OCI-LY3 (cell line): Measurements from ENCODE around the gene ZHX3.

Source experiments
- H2AFZ ChIP-seq: fragments of 200-600, 300-600 bp; shearing (Covaris generic); 2 replicates; pipeline ENCODE4 v1.6.0; 2014; ENCODE audit warnings: antibody characterized with exemption, low read depth, low read length
- H3K27ac ChIP-seq: fragments of 200-600, 300-600 bp; sonication (generic); 2 replicates; pipeline ENCODE4 v1.5.1; 2014; ENCODE audit warnings: mild to moderate bottlenecking, low read length, moderate library complexity, mixed read lengths
- H3K27me3 ChIP-seq: fragments of 200-600, 300-600 bp; sonication (generic); 2 replicates; pipeline ENCODE4 v1.6.1; 2014; ENCODE audit warnings: low read depth, low read length, mixed read lengths
- H3K36me3 ChIP-seq: fragments of 200-600, 300-600 bp; sonication (generic); replicated peaks from 2 replicates; pipeline ENCODE3; 2014; ENCODE audit warnings: low read depth, low read length, mixed read lengths
- H3K4me1 ChIP-seq: fragments of 300-600, 200-600 bp; sonication (generic); 2 replicates; pipeline ENCODE4 v1.6.1; 2014; ENCODE audit warnings: low read length, mixed read lengths
- H3K4me2 ChIP-seq: fragments of 200-600, 300-600 bp; sonication (generic); 2 replicates; pipeline ENCODE4 v1.6.1; 2014; ENCODE audit warnings: low read length, mixed read lengths
- H3K4me3 ChIP-seq: fragments of 300-600, 200-600 bp; sonication (generic); 2 replicates; pipeline ENCODE4 v1.5.1; 2014; ENCODE audit warnings: antibody characterized with exemption, mild to moderate bottlenecking, low read length, moderate library complexity
- H3K79me2 ChIP-seq: fragments of 300-600, 200-600 bp; shearing (Covaris generic); 2 replicates; pipeline ENCODE4 v1.6.1; 2014; ENCODE audit warnings: mild to moderate bottlenecking, low read length, mixed read lengths
- H3K9ac ChIP-seq: fragments of 300-600, 200-600 bp; shearing (Covaris generic); 2 replicates; pipeline ENCODE4 v1.6.0; 2014; ENCODE audit warnings: mild to moderate bottlenecking, low read length, moderate library complexity
- H3K9me3 ChIP-seq: fragments of 200-600, 300-600 bp; shearing (Covaris generic); 2 replicates; pipeline ENCODE4 v1.6.1; 2014; ENCODE audit warnings: low read length, mixed read lengths; ENCODE audit not compliant: insufficient read depth
- H4K20me1 ChIP-seq: fragments of 200-600, 300-600 bp; sonication (generic); 2 replicates; pipeline ENCODE4 v1.6.1; 2016; ENCODE audit warnings: low read length, mixed read lengths; ENCODE audit not compliant: insufficient read depth
- EZH2phosphoT487 ChIP-seq: fragments of 200-600 bp; shearing (Covaris generic); IDR thresholded peaks from 2 replicates; pipeline ENCODE4 v1.6.1; 2018; ENCODE audit warnings: antibody characterized with exemption, mixed run types, low read depth
- TF ChIP-seq, protein P1 (sequence below): fragments of 200-600, 300-600 bp; sonication (generic); IDR thresholded peaks from 2 replicates; pipeline ENCODE4 v1.5.1; 2014; ENCODE audit warnings: antibody characterized with exemption, low read length, low read depth

Gene ZHX3

DNA sequence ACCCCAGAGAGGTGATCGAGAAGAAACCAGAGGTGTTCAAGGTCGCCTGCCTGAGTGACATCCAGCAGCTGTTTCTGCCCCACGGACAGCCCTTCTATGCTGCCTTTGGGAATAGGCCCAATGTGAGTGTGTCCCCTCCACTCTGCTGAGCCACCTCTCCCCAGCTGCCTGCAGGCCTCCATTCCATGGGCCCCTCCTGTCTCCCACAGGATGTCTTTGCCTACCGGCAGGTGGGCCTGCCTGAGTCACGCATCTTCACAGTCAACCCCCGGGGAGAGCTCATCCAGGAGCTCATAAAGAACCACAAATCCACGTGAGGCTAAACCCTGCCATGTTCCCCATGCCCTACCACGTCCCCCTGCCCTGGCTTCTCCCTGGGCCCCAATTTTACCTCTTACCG, 40.7 kb upstream of the ZHX3 start:
- Histone ChIP-seq H3K4me3 (no peak overlapping the region), H3K9me3 (no peaks in the 10 kb centered on the region), H3K4me2 (no peak overlapping the region), H3K9ac (no peak overlapping the region), H4K20me1 (no peaks in the 10 kb centered on the region), H3K27me3 (no peaks in the 10 kb centered on the region), H2AFZ (no peak overlapping the region), H3K36me3 (no peaks in the 10 kb centered on the region), H3K27ac (no peak overlapping the region), H3K79me2 (no peaks in the 10 kb centered on the region), H3K4me1 (no peaks in the 10 kb centered on the region)
- TF ChIP-seq EZH2phosphoT487: no peak
- TF ChIP-seq, protein P1, sequence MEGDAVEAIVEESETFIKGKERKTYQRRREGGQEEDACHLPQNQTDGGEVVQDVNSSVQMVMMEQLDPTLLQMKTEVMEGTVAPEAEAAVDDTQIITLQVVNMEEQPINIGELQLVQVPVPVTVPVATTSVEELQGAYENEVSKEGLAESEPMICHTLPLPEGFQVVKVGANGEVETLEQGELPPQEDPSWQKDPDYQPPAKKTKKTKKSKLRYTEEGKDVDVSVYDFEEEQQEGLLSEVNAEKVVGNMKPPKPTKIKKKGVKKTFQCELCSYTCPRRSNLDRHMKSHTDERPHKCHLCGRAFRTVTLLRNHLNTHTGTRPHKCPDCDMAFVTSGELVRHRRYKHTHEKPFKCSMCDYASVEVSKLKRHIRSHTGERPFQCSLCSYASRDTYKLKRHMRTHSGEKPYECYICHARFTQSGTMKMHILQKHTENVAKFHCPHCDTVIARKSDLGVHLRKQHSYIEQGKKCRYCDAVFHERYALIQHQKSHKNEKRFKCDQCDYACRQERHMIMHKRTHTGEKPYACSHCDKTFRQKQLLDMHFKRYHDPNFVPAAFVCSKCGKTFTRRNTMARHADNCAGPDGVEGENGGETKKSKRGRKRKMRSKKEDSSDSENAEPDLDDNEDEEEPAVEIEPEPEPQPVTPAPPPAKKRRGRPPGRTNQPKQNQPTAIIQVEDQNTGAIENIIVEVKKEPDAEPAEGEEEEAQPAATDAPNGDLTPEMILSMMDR: no peak

DNA sequence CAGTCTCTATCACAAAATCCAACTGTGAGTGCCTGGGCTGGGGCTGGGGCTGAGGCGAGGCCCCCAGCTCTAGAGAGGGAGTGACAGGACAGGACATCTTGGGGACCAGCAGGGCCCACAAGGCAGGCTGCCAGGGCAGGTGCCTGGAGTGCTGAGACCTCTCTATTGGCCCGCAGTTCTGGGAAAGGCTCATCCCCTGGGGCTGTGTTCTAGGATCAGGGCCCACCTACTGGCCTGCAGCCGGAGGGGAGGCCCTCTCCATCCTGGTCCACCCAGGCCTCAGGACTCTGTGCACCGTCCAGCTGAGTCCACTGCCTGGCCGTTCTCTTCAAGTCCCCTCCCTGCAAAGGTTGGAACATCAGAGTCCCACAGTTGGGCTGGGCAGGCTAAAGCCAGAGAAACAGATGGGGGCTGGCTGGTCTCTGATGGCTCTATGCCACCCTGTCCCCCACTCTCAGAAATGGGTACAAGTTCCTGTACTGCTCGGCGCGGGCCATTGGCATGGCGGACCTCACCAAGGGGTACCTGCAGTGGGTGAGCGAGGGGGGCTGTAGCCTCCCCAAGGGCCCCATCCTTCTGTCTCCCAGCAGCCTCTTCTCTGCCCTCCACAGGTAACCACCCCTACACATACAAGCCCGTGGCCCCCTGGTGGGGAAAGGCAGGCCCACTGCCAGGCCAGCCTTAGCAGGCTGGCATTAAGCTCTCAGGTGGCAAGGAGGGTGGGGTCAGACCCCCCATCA, 40.1 kb upstream of the ZHX3 start:
- no peak overlapping the region for H3K4me2 ChIP-seq
- no peaks in the 10 kb centered on the region for H3K79me2 ChIP-seq
- no peak overlapping the region for H3K4me3 ChIP-seq
- no peak overlapping the region for H3K9ac ChIP-seq
- TF ChIP-seq, protein P1: no peak; the same call in 1 of the 2 replicates
- TF ChIP-seq EZH2phosphoT487: no peak
- H4K20me1 ChIP-seq: no peaks in the 10 kb centered on the region
- no peaks in the 10 kb centered on the region for H3K36me3 ChIP-seq
- H3K9me3 ChIP-seq: no peaks in the 10 kb centered on the region
- H3K27ac ChIP-seq: no peak overlapping the region
- peaks cover under 1% of the 10 kb centered on the region; the same call in 1 of the 2 replicates for H3K27me3 ChIP-seq
- H3K4me1 ChIP-seq: no peaks in the 10 kb centered on the region
- H2AFZ ChIP-seq: no peak overlapping the region

GRCh38 chr20:41356951-41357350, 39.4 kb upstream of the ZHX3 start:
- no peaks in the 10 kb centered on the region for H3K4me1 ChIP-seq
- H3K79me2 ChIP-seq: no peaks in the 10 kb centered on the region
- no peaks in the 10 kb centered on the region for H3K36me3 ChIP-seq
- no peaks in the 10 kb centered on the region for H4K20me1 ChIP-seq
- H3K4me2 ChIP-seq: no peak overlapping the region
- no peak for TF ChIP-seq EZH2phosphoT487
- TF ChIP-seq, protein P1: no peak
- H2AFZ ChIP-seq: no peak overlapping the region
- H3K27me3 ChIP-seq: peaks cover 5% of the 10 kb centered on the region; the same call in 1 of the 2 replicates
- H3K9me3 ChIP-seq: no peaks in the 10 kb centered on the region
- no peak overlapping the region for H3K4me3 ChIP-seq
- H3K9ac ChIP-seq: no peak overlapping the region
- H3K27ac ChIP-seq: no peak overlapping the region

GRCh38 chr20:41355598-41356203, 38.2 kb upstream of the ZHX3 start:
- Histone ChIP-seq H3K4me3 (no peak overlapping the region), H3K27ac (no peak overlapping the region), H3K4me2 (no peak overlapping the region), H3K79me2 (no peaks in the 10 kb centered on the region), H2AFZ (no peak overlapping the region), H3K9me3 (no peaks in the 10 kb centered on the region), H4K20me1 (no peaks in the 10 kb centered on the region), H3K9ac (no peak overlapping the region), H3K36me3 (no peaks in the 10 kb centered on the region), H3K27me3 (peaks cover 5% of the 10 kb centered on the region; the same call in 1 of the 2 replicates), H3K4me1 (no peaks in the 10 kb centered on the region)
- TF ChIP-seq EZH2phosphoT487: no peak
